ENCODE results near the gene SON.

DNA sequence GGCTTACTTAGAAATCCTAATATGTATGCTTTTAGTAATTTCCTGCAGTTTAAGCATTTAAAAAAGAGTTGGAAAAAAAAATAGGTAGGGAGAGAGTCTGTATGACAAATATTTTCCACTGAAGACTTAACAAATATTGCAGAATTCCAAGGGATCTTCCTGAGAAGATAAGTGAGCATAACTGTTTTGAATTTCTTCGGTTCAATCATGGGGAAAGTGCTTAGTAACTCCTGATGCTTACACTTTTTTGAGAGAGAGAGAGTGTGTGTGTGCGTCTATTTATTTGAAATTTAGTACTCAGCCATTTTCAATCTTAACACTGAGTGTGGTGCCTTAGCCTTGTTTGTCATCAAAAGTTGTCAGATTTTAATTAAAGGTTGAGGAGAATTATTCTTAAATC is 18.5 kb downstream of the SON start:
- TF ChIP-seq, protein P1, sequence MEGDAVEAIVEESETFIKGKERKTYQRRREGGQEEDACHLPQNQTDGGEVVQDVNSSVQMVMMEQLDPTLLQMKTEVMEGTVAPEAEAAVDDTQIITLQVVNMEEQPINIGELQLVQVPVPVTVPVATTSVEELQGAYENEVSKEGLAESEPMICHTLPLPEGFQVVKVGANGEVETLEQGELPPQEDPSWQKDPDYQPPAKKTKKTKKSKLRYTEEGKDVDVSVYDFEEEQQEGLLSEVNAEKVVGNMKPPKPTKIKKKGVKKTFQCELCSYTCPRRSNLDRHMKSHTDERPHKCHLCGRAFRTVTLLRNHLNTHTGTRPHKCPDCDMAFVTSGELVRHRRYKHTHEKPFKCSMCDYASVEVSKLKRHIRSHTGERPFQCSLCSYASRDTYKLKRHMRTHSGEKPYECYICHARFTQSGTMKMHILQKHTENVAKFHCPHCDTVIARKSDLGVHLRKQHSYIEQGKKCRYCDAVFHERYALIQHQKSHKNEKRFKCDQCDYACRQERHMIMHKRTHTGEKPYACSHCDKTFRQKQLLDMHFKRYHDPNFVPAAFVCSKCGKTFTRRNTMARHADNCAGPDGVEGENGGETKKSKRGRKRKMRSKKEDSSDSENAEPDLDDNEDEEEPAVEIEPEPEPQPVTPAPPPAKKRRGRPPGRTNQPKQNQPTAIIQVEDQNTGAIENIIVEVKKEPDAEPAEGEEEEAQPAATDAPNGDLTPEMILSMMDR (IDR thresholded peaks at IDR 0.05) = no peak
- TF ChIP-seq POLR2A (IDR thresholded peaks at IDR 0.05) = no peak
- TF ChIP-seq POLR2AphosphoS5 (IDR thresholded peaks at IDR 0.05) = no peak
- no peak for TF ChIP-seq EP300 (IDR thresholded peaks at IDR 0.05)

Data from upper lobe of left lung (tissue), 4 donors.